NB4 (cell line): ENCODE data around the gene OR7A17.

Experiments
- POLR2A ChIP-seq: IDR thresholded peaks from 2 replicates; pipeline ENCODE4 v1.6.1; 2011; ENCODE audit warnings: mild to moderate bottlenecking; ENCODE audit not compliant: insufficient read length; ENCODE audit errors: extremely low read depth
- TF ChIP-seq, protein P1 (sequence below): IDR thresholded peaks from one replicate; pipeline ENCODE4 v1.5.1; 2012; ENCODE audit warnings: low read depth, low read length
- TF ChIP-seq, protein P2 (sequence below): IDR thresholded peaks from 2 replicates; pipeline ENCODE4 v1.6.1; 2011; ENCODE audit warnings: low read depth, low read length

DNA sequence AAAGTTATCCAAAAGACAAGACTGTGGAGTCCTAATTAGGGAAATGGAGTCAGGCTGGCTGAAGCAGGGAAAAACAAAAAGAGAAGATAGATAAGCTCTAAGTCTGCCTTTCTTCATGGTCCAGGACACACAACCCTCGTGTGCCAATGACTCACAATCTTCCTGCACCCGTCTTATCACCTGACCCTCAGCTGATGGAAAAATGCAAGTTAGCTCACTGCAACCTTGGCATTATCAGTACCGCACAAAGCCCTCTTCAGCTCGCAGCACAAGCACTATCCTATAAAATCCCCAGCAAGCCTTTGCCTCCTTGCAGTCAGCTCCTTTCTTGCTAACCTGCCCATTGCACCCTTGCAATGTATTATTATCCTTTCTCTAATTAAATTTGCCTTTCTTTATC, 55.2 kb downstream of the OR7A17 start:
- no peak for TF ChIP-seq POLR2A
- TF ChIP-seq, protein P1, sequence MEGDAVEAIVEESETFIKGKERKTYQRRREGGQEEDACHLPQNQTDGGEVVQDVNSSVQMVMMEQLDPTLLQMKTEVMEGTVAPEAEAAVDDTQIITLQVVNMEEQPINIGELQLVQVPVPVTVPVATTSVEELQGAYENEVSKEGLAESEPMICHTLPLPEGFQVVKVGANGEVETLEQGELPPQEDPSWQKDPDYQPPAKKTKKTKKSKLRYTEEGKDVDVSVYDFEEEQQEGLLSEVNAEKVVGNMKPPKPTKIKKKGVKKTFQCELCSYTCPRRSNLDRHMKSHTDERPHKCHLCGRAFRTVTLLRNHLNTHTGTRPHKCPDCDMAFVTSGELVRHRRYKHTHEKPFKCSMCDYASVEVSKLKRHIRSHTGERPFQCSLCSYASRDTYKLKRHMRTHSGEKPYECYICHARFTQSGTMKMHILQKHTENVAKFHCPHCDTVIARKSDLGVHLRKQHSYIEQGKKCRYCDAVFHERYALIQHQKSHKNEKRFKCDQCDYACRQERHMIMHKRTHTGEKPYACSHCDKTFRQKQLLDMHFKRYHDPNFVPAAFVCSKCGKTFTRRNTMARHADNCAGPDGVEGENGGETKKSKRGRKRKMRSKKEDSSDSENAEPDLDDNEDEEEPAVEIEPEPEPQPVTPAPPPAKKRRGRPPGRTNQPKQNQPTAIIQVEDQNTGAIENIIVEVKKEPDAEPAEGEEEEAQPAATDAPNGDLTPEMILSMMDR, result no peak
- TF ChIP-seq, protein P2, sequence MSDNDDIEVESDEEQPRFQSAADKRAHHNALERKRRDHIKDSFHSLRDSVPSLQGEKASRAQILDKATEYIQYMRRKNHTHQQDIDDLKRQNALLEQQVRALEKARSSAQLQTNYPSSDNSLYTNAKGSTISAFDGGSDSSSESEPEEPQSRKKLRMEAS, result no peak
